GM18907 (cell line): ENCODE results near the gene LDLRAD4.

Source experiments
- ATAC-seq: cut with Tn5 transposase; IDR thresholded peaks from one replicate; pipeline ENCODE4 v1.9.1; 2021; ENCODE audit warnings: mild to moderate bottlenecking, moderate library complexity; ENCODE audit not compliant: unreplicated experiment

The LDLRAD4 gene

DNA sequence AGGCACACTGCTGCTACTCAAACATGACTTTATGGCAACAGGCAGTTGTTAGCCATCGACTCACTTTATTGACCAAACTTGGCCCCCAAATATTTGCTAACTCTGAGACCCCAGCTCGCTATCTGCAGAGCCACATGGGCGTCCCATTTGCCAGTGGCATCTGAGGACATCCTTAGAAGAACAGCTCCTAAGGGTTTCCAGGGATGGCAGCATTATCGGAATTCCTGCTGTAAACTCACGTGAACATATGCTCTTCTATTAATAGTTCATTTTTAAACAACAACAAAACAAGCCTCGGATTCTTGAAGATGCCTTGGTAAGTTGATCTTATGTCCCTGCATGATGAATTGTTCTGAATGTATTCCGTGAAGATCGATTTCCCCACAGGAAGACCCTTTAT, 181.0 kb downstream of the LDLRAD4 start:
- ATAC-seq: no peak

DNA sequence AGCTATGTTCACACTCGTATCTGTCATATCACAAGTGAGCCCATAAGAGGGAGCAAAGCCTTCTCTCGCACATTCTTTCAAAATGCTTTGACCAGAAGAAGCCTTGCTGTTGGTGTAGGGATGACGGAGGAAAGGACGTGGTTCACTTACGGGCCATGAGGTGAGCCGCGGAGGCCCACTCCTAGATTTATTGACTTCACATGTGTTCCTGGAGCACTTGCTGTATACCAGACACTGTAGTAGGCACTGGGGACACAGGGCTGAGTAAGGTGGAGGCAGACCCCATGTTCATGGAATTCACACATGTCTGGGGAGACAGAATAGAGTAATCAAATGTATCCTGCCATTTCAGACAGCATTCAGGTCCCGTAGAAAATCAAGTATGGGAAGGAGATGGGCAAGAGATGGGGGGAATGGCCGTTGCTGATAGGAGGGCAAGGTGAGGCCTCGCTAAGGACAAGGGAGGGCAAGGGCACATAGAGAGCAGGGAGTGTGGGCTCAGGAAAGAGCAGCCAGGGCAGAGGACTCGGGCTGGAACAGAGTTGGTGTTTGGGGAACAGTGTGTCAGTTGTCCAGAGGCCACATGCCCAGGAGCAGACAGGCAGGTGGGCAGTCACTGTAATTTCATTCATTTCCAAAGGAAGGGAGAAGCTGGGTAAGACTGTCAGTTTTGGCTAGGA, 182.2 kb downstream of the LDLRAD4 start:
- no peak for ATAC-seq

DNA sequence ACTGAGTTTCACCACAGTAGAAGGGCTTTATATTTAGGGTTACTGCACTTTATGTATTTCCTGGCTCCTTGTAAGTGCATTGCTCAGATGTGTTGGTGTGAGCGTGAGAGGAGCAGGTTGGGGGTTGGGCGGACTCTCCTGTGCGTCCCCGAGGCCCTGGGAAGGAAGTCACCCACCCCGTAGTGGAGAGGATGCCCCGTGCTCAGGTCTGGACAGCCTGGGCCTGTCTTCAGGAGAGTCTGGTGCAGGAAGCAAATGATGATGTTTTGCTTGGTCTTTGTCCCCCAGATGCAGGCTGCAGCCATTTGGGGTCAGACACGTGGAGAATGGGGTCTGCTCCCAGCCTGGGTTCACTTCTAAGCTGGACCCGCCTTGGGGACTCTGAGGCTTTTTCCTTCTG, 182.8 kb downstream of the LDLRAD4 start:
- no peak for ATAC-seq

DNA sequence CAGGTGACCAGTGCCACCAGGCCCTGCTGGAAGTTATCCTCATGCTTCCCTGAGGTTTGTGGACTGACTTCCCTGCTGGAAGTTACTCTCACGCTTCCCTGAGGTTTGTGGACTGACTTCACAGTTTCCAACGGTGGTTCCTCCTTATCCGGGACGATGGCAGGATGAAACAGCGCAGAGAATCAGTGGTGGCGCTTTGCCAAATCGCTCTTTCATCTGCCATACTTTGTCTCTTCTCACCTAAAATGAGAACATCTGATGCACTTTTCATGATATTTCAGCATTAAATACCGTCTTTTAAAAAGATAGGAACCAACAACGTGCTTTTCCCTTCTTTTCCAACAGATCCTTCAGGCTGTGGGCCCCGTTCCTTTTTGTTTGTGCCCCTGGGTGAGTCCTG, 183.3 kb downstream of the LDLRAD4 start:
- ATAC-seq: no peak

DNA sequence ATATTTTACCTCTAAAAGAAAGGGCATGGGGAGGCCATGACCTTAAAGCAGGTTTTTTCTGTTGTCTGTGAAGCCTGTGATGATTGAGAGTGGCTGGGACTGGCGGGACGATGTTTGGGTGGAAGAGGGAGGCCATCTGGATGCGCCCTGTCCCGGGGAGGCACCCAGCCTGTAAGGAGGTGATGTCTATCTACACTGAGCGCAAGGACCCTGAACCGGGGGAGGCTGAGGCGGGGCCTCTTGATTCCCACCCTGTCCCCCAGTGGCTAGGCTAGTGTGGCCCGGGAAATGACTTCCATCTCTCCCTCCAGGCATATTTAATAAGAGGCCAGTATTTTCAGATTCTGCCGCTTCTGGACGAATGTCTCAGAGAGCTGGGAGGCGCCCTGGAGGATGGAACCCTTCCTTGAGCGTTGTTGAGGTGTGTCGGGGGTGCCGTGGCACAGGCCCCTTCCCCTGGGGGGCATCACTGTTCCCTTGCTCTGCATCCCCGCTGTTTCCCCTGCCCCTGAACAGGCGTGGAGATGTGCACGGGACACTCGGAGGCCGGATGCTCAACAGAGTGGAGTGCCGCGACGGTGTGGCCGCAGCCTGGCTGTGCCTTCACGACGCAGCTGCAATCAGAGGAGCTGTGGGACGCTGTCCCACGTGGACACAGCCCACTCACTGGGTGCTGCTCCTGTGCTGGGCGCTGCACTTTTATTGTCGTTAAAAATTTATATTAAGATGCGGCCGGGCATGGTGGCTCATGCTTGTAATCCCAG, 185.4 kb downstream of the LDLRAD4 start:
- no peak for ATAC-seq

DNA sequence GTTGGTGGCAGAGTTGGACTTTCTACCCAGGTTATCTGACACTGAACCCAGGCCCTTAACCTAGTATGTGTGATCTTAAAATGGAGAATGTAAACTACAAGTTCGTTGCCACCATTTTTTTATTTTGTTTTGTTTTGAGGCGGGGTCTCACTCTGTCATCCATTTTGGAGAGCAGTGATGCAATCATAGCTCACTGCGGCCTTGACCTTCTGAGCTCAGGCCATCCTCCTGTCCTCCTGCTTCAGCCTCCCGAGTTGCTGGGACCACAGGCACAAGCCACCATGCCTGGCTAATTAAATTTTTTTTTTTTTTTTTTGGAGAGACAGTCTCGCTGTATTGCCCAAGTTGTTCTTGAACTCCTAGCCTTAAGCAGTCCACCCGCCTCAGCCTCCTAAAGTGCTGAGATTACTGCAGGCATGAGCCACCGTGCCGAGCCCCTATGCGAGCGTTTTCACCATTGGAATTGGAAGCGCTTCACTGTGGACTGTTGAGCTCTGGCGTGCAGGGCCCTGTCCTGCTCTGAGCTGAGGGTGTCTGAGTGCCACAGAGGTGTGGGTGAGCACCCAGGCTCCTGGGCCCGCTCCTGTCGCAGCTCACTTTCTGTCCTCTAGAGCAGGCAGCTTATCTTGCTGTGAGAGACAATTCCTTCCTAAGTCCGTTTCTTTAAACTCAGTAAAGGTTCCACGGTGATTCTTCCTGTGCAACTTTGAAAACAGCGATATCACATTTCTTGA, 186.9 kb downstream of the LDLRAD4 start:
- no peak for ATAC-seq

DNA sequence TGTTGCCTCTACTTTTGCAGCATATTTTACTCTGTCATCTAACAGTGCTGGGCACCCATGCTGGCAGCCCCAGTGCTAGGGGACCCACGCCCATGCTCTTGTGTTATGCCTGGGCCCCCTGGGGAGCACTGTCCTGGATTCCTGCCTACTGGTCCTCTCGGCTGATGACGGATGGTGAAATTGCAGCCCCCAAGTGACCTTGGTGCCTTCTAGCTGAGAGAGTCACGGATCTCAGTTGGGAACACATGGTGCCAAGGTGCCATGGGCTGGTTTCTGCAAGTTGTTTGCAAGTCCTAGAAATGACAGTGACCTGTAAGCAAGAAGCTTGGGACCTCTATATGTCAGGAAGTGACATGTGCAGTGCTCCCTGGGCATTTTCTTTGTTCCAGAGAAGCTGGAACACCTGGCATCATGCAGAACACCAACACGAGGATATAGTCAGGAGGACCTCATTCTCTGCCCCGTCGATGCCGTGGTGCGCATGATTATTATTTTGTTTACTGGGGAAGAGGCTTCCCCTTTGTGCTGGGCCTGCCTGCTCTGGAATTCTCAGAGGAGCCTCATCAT, 187.6 kb downstream of the LDLRAD4 start:
- no peak for ATAC-seq

DNA sequence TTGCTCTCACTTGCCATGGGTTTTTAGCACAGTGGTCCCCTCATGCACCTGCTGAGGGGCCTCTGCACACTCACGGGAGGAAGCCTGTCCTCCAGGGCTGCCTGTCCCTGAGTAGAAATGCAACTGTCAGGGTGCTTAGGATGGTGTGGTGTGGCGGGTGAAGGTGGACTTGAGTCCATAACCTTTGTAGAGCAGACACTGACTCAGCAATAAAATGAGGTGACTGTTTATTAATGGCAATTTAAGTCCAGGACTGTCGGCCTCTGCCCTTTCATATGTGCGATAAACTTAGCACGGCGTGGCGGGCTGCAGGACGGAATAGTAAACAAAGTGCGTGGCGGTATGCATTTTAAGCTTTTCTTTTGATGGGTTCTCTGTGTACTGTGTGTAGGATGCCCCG, 188.2 kb downstream of the LDLRAD4 start:
- ATAC-seq: no peak

DNA sequence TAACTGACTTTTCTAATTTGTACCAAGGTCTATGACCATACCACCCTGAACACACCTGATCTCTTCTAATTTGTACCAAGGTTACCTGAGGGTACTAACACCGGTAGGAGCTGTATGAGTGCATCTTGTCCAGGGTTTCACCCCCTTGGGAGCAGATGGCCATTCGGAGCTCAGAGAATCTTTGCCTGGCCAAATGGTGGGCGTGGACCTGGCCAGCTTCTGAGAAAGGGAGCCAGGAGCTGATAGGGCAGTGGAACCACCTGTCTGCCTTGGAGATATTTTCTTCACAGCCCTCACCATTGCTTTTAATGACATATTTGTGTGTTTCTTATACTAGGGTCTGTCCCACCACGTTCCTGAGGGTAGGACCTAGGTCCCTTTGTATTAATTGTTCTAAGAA, 188.9 kb downstream of the LDLRAD4 start:
- ATAC-seq: no peak

DNA sequence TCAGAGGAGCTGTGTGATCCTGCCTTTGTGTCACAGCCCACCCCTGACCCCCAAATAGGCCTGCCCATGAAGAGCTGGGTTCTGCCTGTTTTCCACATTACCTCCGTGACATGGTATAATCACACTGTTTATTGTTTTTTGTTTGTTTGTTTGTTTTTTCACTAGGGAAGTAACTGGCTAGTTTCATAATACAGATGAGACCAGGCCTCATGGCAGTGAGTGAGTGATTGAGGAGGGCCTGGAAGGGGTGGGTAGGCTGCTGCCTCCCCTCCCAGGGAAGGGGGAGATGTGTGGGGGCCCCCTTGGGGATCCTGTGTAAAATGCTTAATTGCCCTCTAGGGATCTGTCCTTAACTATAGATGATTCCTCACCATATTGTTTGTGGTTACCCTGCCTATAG, 190.5 kb downstream of the LDLRAD4 start:
- ATAC-seq: no peak

DNA sequence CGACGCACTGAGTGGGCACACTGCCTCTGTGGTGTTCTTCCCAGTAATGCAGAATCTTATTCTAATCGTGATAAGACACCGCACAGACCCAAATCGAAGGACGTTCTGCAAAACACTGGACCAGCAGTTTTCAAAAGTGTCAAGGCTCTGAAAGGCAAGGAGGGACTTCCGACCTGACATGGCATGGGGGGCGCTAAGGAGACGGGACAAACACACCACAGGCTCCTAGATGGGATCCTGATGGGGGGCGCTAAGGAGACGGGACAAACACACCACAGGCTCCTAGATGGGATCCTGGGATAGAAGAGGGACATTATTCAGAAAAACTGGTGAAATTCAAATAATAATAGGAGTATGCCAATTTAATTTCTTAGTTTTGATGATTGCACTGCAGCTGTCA, 191.4 kb downstream of the LDLRAD4 start:
- ATAC-seq: no peak

DNA sequence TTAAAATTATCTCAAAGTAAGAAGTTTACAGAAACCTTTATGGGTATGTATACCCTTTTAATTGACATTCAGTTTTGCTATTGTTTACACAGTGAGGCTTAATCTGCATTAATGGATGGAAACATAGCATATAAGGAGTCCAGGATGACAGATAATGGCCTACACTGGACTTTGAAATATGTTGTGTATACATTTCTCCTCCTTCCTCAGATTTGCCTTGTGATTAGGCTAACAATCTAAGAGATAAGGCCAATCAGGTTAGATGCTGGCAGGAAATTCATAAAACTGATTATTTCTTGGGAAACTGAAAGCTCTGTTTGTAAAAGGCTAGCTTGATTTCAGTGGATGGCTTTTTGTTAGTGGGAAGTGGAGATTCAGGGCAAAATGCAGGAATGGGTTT, 191.9 kb downstream of the LDLRAD4 start:
- no peak for ATAC-seq

DNA sequence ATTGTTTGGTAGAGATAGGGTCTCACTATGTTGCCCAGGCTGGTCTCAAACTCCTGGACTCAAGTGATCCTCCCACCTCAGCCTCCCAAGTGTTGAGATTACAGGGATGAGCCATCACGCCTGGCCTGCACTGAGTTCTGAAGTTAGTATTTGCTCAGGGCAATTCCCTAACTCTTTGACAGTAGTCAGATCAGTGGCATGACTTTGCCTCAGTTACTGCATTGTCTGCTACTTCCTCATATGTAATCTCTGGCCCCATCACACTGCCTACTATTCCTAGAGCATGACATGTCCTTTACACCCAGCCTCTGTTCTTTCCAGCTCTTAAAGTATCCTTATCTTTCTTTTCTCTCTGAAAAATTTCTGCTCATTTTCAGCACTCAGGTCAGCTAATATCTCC, 193.5 kb downstream of the LDLRAD4 start:
- no peak for ATAC-seq

DNA sequence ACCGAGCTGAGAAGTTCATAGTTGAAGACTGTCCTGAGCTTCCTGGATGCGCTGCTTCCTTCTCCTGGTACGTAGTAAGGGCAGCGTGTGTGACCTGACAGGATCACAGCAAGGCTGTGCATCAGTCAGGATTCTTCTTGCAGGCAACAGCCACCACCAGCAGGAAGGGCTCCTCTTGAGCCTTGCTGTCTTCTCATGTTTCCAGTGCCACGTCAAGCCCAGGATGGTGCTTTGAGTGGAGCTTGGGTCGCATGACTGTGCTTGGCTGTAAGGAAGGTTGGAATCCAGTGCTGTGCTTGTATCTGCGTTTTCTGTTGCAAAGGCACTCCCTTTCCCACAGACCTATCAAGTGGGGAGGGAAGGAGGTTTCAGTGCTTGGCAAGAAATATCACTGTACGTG, 194.3 kb downstream of the LDLRAD4 start:
- no peak for ATAC-seq

DNA sequence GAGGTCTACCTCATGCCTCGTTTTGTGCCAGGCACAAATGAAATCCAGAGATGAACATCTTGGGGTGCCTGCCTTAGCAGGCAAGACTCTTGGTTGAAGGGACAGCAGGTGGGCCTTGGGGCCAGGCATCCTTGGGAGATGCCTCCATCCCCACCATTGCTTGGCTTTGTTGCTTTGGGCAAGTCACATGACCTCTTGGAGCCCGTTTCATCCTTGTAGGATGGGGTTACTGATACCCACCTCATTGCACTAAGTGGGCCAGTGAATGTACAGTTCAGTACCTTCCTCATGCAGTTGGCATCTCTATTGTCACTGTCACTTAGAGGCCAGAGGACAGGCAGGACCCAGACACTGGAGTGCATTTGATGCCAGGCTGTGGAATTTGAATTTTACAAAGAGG, 195.5 kb downstream of the LDLRAD4 start:
- no peak for ATAC-seq

DNA sequence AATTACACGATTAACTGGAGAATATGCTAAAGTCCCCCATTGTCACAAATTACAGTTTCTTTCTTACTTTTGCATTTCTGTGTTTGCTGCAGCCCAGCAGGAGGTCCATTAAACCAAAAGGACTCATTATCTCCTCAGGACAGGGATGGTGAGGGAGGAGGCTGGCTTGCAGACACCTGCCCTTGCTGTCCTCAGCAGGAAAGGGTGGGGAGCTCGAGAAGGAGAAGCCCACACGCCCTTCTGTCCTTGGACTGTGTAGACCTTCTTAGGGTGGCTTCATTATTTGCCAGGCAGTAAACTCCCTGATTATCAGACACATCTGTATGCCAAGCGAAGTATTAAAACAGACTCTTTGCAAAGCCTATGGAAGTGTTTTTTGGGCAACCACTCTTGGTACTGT, 196.0 kb downstream of the LDLRAD4 start:
- ATAC-seq: no peak

DNA sequence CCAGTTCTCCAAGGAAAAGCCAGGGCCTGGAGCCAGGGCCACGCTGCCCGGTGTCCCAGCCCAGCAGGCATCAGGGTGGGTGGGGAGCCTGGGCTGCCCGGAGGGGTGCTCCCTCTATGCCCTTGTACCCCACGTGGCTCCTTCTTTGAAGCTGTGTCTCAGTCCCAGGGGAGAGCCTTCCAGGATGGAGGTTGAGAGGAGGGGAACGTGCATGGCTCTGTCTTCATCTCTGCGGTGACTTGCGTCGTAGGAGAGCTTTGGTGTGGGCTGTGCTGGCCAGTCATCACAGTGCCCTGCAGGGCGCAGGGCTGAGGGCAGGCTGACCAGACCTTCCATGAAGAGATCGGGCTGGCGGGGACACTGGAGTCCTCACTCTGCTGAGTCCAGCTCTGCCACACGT, 197.2 kb downstream of the LDLRAD4 start:
- ATAC-seq: no peak

DNA sequence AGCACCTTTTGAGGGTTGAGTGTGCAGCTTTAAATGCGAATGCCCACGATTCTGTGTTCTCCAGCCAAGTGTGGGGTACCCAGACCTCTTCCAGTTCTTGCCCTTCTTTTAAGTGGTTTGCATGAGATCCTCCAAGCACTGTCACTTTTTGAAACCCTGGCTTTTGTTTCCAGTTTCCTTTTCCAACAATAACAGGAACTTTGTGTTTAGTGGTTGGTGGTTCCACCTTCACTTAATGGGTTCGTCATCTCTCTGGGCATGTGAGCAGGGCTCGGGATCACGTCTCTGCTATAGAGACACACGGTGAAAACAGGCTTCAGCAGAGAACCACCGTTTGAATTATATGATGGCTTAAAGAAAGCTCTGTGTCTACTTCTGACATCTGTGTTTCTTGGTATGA, 197.6 kb downstream of the LDLRAD4 start:
- no peak for ATAC-seq

DNA sequence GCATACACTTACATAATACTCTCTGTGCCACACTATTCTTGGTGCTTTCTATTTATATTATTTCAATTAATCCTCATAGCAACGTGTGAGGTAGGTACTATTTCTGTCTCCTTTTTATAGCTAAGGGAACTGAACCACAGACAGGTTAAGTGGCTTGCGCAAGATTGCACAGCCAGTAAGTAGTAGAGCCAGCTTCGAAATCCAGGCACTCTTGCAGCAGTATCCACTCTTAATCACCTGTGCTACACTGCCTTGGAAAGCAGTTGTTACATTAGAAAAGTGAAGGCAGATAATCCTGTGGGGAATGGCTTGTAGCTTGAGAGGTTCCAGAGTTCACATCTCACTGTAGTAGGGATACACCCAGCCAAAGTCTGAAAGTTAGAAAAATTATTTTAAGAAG, 198.3 kb downstream of the LDLRAD4 start:
- ATAC-seq: no peak

DNA sequence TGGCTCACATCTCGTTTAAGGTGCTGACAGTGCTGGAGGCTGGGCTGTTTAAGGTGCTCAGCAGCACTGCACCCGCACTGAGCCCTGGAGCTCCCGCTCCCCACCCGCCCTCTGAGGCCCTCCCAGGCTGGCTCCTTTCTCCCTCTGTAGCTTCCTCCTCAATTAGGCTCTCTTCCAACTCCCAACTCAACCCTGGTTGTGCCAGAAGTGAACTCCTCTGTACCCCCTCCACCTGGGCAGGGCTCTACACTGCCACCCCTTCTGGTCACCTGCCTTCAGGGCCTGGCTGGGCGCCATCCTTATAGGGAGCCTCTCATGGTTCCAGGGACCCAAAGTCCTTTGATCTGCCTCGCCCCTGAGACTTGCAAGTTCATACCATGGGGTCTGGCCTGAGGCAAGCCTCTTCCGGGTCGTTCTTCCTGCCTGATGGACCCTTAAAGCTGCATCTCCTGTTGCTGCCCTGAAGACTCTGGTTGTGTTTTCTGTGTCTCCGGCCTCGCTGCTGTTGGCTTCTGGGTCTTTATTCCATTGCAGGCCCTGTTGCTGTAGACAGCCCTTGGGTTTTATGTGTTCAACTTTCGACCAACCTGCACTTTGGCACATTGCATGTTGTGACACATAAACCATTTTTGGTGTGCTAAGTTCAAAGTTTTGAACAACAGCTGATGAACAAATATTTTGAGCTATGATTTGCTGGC, 199.6 kb downstream of the LDLRAD4 start:
- no peak for ATAC-seq
